HG02588 (cell line): Measurements from ENCODE around the gene MTRR.

Source experiments
- ATAC-seq: cut with Tn5 transposase; IDR thresholded peaks from one replicate; pipeline ENCODE4 v1.9.1; 2021; ENCODE audit warnings: mild to moderate bottlenecking, moderate library complexity; ENCODE audit not compliant: unreplicated experiment

The MTRR gene

GRCh38 chr5:7868773-7869473 lies at the start of gene MTRR, which contains the start of gene FASTKD3:
TSS of gene MTRR (plus strand) at chr5:7869148. CDS start at chr5:7870795, 1,647 bp downstream.
TSS of gene FASTKD3 (minus strand) at chr5:7869031. CDS start at chr5:7868083, 948 bp downstream.
- peak; percentile 98 for ATAC-seq

GRCh38 chr5:7822449-7822848 lies 46.5 kb upstream of the MTRR start:
- no peak for ATAC-seq

GRCh38 chr5:7823594-7823993 lies 45.4 kb upstream of the MTRR start:
- ATAC-seq: no peak

- ATAC-seq: no peak
These were observed 44.0 kb upstream of the MTRR start for GRCh38 chr5:7824995-7825394.

- ATAC-seq: no peak
These were observed 43.3 kb upstream of the MTRR start for GRCh38 chr5:7825630-7826029.

- ATAC-seq: no peak
These were observed 41.3 kb upstream of the MTRR start for GRCh38 chr5:7827610-7828009.

GRCh38 chr5:7828269-7828668 lies 40.7 kb upstream of the MTRR start:
- no peak for ATAC-seq

- no peak for ATAC-seq
These were observed 34.0 kb upstream of the MTRR start for GRCh38 chr5:7834982-7835381.

- no peak for ATAC-seq
These were observed 31.5 kb upstream of the MTRR start for GRCh38 chr5:7837403-7837802.

GRCh38 chr5:7842531-7842930 lies 26.4 kb upstream of the MTRR start:
- ATAC-seq: no peak

GRCh38 chr5:7844901-7845300 lies 24.0 kb upstream of the MTRR start:
- no peak for ATAC-seq

- ATAC-seq: no peak
These were observed 23.4 kb upstream of the MTRR start for GRCh38 chr5:7845557-7845956.

- no peak for ATAC-seq
These were observed 22.6 kb upstream of the MTRR start for GRCh38 chr5:7846327-7846726.

- ATAC-seq: no peak
These were observed 20.7 kb upstream of the MTRR start for GRCh38 chr5:7848296-7848695.

GRCh38 chr5:7849681-7850394 lies 19.1 kb upstream of the MTRR start:
- no peak for ATAC-seq

GRCh38 chr5:7850395-7851239 lies 18.3 kb upstream of the MTRR start, which contains the start of gene CFAP90:
TSS of gene CFAP90 (minus strand) at chr5:7851133. CDS start at chr5:7851021, 112 bp downstream.
- ATAC-seq: no peak

- ATAC-seq: no peak
These were observed 17.7 kb upstream of the MTRR start for GRCh38 chr5:7851240-7851592.

- no peak for ATAC-seq
These were observed 17.2 kb upstream of the MTRR start for GRCh38 chr5:7851617-7852289.

- no peak for ATAC-seq
These were observed 16.4 kb upstream of the MTRR start for GRCh38 chr5:7852542-7852941.

- ATAC-seq: no peak
These were observed 16.0 kb upstream of the MTRR start for GRCh38 chr5:7852988-7853387.

GRCh38 chr5:7855611-7856010 lies 13.3 kb upstream of the MTRR start:
- no peak for ATAC-seq
